VCaP (cell line): Measurements from ENCODE around the gene CTNND2.

Experiments used
- H3K27ac ChIP-seq: fragments of 450-650 bp; 2 replicates; pipeline ENCODE4 v1.5.1; 2017
- CTCF ChIP-seq: fragments of 450-650 bp; conservative IDR thresholded peaks from 2 replicates; pipeline ENCODE4 v1.5.1; 2017; ENCODE audit warnings: mild to moderate bottlenecking, moderate library complexity

CTNND2 gene

DNA sequence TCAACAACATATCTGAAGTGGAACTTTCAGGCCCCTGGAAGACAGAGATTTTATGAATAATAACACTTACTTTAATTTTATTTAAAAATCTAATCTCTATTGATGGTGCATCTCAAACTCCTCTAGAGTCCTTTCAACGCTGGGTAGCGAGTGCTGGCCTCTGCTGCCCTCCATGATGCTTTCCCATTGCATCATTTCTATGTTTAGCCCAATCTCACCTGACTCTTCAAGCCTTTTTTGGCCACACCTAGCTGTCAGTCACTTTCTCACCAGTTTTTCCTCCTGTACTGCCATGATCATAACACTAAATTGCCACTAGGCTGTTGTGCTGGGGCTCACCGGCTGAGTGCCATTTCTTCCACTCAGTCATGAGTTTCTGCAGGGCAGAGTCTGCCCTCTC lies 747.1 kb downstream of the CTNND2 start:
- H3K27ac ChIP-seq: no peak overlapping the region
- TF ChIP-seq CTCF: no peak

GRCh38 chr5:11153670-11154382 lies 750.4 kb downstream of the CTNND2 start:
- H3K27ac ChIP-seq: no peak overlapping the region
- no peak for TF ChIP-seq CTCF

DNA sequence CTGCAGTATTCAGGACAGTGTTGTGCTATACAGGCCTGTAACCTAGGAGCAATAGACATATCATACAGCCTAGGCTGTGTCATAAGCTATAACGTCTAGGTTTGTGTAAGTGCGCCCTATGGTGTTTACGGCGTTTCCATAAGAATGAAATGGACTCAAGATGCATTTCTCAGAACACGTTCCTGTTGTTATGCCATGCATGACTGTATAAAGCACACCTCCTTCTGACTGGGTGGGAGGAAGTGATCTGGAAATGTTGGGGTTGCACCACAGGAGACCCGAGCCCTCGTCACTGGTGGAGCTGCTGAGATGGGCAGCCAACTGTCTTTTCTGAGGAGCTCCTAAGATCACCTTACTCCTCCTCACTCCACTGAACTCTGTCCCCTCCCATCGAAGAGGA lies 751.9 kb downstream of the CTNND2 start:
- TF ChIP-seq CTCF: no peak
- no peak overlapping the region for H3K27ac ChIP-seq

DNA sequence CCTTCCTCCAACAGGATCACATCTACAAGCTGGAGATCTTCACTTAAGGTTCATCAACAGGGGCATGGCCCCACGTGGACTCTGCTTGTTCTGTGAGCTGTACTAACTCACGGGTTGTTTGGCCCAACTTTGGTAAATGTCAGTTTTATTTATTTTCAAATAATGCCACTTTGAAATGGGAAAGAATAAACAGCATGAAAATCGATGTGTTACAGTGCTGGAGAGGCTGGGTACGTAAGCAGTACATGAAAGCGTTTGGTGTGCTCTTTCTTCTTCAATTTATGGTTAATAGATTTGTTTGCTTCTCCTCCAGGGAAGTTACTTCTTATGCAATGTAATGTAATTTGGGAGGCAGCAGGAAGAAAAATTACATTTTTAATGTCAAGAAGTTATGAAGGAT lies 753.3 kb downstream of the CTNND2 start:
- H3K27ac ChIP-seq: no peak overlapping the region
- no peak for TF ChIP-seq CTCF

DNA sequence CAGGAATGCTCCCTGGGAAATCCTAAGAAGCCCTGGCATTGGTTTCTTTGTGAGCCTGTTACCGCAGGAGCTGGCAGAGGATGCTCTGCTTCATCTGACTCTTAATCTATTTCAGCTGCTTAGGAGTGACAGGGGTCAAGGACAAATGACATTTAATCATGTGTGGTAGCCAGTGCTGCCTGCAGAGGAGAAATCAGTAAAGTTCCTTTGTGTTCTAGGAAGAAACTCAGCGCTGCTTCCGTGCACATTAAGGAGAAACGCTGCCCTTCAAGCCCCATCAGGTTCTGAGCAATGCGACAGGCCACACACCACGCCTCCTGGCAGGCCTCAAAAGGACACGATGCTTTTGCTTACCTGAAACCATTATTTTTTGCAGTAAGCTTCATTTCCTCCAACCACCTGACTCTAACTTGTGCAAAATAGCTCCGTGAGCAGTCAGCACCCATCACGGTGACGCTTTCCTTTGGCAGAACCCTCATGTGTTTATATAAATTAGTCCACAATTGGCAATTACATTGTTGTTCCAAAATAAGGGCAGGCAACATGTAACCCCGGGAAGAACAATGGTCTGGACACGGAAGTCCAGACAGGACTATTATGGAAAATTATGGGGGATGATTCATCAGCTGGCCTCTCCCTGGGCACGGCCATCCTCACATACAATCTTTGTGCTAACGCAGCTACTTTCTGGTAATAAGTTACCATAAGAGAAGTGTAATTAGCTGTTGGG lies 755.3 kb downstream of the CTNND2 start:
- TF ChIP-seq CTCF: no peak
- no peak overlapping the region for H3K27ac ChIP-seq

GRCh38 chr5:11146171-11146570 lies 758.1 kb downstream of the CTNND2 start:
- H3K27ac ChIP-seq: no peak overlapping the region
- no peak for TF ChIP-seq CTCF

- no peak for TF ChIP-seq CTCF
- H3K27ac ChIP-seq: no peak overlapping the region
Observed at GRCh38 chr5:11143456-11144267, 760.6 kb downstream of the CTNND2 start.
